VCaP (cell line): Measurements from ENCODE around the gene ARMH1.

Experiments used
- H3K27ac ChIP-seq: fragments of 450-650 bp; 2 replicates; pipeline ENCODE4 v1.5.1; 2017
- CTCF ChIP-seq: fragments of 450-650 bp; conservative IDR thresholded peaks from 2 replicates; pipeline ENCODE4 v1.5.1; 2017; ENCODE audit warnings: mild to moderate bottlenecking, moderate library complexity

The ARMH1 gene

GRCh38 chr1:44634606-44635189 lies 39.8 kb upstream of the ARMH1 start:
- H3K27ac ChIP-seq, result no peak overlapping the region
- TF ChIP-seq CTCF, result no peak

GRCh38 chr1:44635439-44635838 lies 39.1 kb upstream of the ARMH1 start:
- TF ChIP-seq CTCF, result no peak
- no peak overlapping the region for H3K27ac ChIP-seq

- no peak overlapping the region for H3K27ac ChIP-seq
- TF ChIP-seq CTCF, result no peak
Observed at GRCh38 chr1:44636083-44636687, 38.3 kb upstream of the ARMH1 start.

GRCh38 chr1:44636688-44637598 lies 37.6 kb upstream of the ARMH1 start:
- H3K27ac ChIP-seq, result no peak overlapping the region
- no peak for TF ChIP-seq CTCF

- no peak overlapping the region for H3K27ac ChIP-seq
- no peak for TF ChIP-seq CTCF
Observed at GRCh38 chr1:44637702-44638411, 36.7 kb upstream of the ARMH1 start.

GRCh38 chr1:44640200-44640853 lies 34.2 kb upstream of the ARMH1 start:
- no peak overlapping the region for H3K27ac ChIP-seq
- TF ChIP-seq CTCF, result no peak
